HG03095 (cell line): ENCODE results near the gene NAT16.
"Not testable (repeated sequence)": the region's sequence is repeated elsewhere in the genome, so short reads cannot be mapped to it uniquely, and the experiment has no call there.

Experiments
- ATAC-seq: cut with Tn5 transposase; IDR thresholded peaks from one replicate; pipeline ENCODE4 v1.9.1; 2021; ENCODE audit warnings: moderate library complexity; ENCODE audit not compliant: unreplicated experiment

NAT16 gene

DNA sequence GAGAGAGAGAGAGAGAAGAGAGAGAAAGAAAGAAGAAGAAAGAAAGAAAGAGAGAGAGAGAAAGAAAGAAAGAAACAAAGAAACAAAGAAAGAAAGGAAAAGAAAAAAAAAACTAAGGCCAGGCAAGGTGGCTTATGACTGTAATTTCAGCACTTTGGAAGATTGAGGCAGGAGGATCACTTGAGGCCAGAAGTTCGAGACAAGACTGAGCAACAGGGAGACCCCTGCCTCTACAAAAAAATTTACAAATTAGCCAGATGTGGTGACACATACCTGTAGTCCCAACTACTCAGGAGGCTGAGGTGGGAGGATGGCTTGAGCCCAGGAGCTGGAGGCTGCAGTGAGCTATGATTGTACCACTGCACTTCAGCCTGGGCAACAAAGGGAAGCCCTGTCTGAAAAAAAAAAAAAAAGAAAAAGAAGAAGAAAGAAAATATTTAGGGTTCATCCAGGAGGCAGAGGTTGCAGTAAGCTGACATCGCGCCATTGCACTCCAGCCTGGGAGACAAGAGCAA lies 50.4 kb downstream of the NAT16 start:
- ATAC-seq, result no peak

DNA sequence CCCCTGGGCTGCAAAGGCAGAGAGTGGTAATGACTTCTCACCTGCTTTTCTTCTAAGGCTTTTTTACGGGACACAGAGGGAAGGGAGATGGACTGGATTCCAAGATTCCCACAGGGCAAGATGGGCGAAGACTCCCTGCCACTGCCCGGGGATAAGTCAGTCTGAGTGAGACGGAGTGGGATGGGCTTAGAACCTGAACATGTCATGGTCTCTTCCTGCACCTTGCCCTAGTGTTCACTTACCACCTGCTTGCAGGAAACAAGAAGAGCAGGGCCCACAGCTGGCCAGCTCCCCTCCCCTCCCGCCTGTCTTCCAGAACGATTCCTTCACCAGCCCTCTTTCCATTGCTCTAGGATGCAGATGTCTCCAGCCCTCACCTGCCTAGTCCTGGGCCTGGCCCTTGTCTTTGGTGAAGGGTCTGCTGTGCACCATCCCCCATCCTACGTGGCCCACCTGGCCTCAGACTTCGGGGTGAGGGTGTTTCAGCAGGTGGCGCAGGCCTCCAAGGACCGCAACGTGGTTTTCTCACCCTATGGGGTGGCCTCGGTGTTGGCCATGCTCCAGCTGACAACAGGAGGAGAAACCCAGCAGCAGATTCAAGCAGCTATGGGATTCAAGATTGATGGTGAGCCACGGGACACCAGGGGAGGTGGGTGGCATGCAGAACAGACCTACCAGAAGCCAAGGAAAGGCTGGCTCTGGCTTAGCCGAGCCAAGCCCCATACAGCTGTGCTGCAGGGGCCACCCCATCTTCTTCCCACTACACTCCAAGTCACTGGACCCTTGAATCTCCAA lies 51.9 kb downstream of the NAT16 start:
- ATAC-seq, result no peak

DNA sequence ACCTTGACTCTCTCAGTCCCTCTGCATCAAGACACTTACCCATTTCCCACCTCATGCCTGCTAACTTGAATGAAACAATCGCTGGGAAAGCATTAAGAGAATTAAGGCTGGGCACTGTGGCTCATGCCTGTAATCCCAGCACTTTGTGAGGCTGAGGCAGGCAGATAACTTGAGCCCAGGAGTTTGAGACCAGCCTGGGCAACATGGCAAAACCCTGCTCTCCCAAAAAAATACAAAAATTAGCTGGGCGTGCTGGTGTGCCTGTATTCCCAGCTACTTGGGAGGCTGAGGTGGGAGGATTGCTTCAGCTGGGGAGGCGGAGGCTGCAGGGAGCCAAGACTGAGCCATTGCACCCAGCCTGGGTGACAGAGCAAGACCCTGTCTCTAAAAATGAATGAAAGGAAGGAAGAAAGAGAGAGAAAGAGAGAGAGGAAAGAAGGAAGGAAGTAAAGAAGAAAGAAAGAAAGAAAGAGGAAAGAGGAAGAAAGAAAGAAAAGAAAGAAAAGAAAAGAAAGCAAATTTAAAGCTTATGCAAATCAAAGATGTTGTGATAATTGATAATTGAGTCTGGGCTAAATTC lies 52.5 kb downstream of the NAT16 start:
- no peak for ATAC-seq

DNA sequence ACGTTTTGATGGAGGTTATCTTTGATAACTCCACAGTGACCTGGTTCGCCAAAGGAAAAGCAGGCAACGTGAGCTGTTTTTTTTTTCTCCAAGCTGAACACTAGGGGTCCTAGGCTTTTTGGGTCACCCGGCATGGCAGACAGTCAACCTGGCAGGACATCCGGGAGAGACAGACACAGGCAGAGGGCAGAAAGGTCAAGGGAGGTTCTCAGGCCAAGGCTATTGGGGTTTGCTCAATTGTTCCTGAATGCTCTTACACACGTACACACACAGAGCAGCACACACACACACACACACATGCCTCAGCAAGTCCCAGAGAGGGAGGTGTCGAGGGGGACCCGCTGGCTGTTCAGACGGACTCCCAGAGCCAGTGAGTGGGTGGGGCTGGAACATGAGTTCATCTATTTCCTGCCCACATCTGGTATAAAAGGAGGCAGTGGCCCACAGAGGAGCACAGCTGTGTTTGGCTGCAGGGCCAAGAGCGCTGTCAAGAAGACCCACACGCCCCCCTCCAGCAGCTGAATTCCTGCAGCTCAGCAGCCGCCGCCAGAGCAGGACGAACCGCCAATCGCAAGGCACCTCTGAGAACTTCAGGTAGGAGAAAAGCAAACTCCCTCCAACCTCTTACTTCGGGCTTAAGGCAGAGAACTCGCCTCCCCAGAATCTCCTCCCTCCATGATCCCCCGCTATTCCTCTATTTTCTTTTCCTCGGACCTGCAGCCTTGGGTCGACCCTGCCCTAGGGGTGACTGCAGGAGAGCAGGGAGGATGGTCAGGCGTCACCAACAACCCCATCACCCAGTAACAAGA lies 53.2 kb downstream of the NAT16 start, which contains the start of gene SERPINE1:
SERPINE1 (plus strand) TSS at position 454 of the 809 bp plus-strand sequence. CDS start 1,290 bp downstream, outside the sequence.
- peak; percentile 50 for ATAC-seq

DNA sequence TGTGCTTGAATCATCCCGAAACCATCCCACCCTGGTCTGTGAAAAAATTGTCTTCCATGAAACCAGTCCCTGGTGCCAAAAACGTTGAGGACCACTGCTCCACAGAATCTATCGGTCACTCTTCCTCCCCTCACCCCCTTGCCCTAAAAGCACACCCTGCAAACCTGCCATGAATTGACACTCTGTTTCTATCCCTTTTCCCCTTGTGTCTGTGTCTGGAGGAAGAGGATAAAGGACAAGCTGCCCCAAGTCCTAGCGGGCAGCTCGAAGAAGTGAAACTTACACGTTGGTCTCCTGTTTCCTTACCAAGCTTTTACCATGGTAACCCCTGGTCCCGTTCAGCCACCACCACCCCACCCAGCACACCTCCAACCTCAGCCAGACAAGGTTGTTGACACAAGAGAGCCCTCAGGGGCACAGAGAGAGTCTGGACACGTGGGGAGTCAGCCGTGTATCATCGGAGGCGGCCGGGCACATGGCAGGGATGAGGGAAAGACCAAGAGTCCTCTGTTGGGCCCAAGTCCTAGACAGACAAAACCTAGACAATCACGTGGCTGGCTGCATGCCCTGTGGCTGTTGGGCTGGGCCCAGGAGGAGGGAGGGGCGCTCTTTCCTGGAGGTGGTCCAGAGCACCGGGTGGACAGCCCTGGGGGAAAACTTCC lies 54.0 kb downstream of the NAT16 start:
- ATAC-seq, result no peak

DNA sequence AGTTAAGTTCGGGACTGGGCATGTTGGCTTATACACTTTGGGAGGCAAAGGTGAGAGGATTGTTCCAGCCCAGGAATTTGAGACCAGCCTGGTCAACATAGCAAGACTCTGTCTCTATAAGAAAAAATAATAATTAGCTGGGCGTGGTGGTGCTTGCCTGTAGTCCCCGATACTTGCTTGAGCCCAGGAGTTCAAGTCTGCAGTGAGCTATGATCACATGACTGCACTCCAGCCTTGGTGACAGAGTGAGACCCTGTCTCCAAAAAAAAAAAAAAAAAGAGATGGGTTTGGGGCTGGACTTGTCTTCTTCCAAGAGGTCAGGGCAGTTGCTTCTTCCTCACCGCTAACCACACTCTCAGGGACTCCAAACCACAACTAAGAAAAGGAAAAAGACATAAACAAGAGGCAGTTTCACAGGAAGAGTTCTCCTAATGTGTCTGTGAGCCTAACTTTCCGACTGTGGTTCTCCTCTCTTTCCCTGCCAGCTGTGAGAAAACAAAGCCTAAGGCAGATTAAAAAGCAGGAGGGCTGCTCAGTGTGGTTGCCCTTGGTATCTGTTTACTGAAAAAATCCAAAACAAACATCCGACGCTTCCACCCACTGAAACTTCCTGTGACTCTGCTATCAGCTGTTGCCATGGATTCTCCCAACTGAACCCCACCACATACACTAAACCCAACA lies 55.6 kb downstream of the NAT16 start:
- no peak for ATAC-seq

DNA sequence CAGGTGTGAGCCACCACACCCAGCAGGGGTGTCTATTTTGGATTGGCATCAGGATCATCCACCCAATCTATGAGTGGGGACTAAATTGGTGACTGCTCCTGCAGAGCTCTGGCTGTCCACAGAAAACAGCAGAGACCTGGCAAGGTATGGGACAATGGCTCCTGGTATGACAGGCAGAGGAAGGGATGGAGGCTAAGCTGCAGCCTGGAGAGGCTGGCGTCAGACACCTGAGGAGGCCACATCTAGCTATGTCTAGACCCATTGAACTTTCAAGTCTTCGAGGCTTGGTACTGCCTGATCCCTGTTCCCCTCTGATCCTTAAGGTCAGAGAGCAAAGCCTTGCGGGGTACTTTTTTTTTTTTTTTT lies 56.4 kb downstream of the NAT16 start:
- ATAC-seq, result no peak

DNA sequence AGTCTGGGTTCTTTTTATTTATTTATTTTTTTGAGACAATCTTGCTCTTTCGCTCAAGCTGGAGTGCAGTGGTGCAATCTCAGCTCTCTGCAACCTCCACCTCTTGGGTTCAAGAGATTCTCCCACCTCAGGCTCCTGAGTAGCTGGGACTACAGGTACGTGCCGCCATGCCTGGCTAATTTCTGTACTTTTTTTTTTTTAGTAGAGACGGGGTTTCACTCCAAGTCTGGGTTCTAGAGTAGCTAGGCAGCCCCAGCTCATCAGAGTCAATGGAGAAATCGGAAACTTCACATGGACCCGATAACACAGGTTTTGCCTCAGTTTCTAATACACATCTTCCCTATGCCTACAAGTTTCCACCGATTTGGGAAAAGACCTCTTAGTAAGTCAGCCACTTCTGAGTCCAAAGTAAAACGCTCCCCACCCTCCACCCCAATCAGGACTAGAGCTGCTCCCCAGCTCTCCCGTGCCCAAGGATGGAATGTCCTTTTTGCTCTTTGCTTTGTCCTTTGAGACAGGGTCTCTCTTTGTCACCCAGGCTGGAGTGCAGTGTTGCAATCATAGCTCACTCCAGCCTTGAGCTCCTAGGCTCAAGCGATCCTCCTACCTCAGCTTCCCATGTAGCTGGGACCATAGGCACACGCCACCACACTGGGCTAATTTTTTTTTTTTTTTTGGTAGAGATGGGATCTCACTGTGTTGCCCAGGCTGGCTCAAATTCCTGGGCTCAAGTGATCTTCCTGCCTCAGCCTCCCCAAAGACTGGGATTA lies 57.0 kb downstream of the NAT16 start:
- no peak for ATAC-seq

DNA sequence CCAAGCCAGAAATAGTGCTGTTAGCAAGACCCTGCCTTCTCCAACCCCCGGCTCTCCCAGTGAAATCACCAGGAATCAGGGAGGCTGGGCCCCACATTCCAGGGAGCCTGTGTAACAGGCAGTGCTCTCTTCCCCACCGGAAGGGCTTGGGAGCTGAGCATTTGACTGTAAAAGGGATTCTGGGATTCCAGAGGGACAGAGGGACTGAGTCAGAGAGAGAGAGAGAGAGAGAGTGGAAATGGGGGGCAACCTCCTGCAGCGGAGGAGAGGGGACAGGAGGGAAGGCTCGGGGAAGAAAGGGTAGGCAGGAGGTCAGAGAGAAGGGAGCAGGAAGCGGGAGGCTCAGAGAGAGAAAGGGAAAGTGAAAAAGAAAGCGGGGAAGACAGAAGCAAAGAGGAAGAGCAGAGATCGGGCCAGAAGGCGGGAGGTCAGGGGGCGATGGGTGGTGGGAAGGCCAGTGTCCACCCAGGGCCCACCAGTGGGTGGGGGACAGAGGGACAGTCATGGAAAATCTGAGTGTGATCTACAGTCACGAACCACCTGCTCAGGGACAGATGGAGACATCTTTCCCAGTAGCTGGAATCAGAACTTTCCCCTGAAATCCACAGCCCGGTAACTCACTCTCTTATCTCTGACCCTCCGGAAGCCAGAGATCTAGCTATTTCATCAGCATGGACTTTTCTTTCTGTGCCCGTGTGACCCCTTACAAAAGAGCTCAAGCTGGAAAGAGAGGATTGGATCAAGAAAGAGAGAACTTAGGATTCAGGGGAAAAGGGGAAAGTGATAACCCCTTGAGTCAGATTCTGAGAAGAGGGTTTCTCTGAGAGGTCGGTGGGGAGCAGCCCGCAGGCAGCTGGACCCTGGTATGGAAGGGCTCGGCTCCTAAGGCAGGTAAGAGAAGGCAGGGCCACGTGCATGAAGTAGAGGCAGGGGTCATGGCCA lies 57.8 kb downstream of the NAT16 start:
- no peak for ATAC-seq

DNA sequence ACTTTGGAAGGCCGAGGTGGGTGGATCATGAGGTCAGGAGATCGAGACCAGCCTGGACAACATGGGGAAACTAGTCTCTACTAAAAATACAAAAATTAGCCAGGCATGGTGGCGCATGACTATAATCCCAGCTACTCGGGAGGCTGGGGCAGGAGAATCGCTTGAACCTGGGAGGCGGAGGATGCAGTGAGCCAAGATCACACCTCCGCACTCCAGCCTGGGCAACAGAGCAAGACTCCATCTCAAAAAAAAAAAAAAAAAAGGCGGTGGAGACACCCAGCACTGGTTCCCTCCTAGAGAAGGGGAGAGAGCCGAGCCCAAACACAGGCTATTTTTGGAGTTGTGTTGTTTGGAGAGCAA lies 58.5 kb downstream of the NAT16 start:
- ATAC-seq, result not testable (repeated sequence)
